GM18909 (cell line): ENCODE results near the gene GPATCH2.

Source experiments
- ATAC-seq: cut with Tn5 transposase; IDR thresholded peaks from one replicate; pipeline ENCODE4 v1.9.1; 2021; ENCODE audit warnings: mild to moderate bottlenecking; ENCODE audit not compliant: unreplicated experiment, poor library complexity

GPATCH2 gene

DNA sequence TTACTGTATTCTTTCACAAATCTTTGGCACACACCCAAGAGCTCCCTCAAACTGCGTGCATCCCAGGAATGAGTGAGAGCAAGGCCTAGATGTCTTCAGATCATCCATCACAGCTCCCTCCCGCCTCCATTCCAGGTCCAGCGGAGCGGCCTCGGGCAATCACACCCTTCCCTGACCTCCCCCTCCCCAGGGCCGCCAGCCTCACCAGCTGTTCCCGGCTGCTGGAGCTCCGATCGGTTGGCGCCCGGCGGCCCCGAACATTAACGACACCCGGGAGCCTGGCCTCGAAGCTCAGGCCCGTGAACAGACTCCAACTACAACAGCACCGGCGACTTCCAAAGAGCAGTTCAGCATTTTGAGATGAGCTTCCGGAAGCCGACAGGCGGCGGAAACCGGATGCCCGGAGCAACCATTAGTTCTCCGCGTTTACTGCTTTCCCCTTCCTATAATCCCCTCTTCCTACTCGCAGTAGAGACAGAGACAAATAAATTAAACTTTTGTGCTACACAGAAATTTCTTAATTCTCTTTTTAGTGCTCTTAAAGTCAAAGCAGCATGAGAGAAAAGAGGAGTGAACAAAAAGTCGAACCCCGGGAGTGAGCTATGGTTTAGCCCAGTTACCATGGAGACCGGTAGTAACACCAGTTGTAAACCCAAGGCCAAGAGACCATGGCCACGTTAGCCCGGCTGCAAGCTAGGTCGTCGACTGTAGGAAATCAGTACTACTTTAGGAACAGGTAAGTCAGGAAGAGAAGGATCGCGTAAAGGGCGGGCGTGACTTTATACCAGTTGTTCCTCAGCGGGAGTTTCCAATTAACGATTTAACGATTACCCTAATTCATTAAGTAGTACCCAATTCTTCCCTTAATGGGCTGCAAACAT is at the start of gene GPATCH2, which contains the start of gene SPATA17:
Gene GPATCH2 (minus strand): TSS at position 380 of the 881 bp plus-strand sequence. CDS start 119 bp downstream, at position 261.
Gene SPATA17 (plus strand): TSS at position 634 of the 881 bp plus-strand sequence. CDS start 35 bp downstream, at position 669.
- ATAC-seq = peak; percentile 98

DNA sequence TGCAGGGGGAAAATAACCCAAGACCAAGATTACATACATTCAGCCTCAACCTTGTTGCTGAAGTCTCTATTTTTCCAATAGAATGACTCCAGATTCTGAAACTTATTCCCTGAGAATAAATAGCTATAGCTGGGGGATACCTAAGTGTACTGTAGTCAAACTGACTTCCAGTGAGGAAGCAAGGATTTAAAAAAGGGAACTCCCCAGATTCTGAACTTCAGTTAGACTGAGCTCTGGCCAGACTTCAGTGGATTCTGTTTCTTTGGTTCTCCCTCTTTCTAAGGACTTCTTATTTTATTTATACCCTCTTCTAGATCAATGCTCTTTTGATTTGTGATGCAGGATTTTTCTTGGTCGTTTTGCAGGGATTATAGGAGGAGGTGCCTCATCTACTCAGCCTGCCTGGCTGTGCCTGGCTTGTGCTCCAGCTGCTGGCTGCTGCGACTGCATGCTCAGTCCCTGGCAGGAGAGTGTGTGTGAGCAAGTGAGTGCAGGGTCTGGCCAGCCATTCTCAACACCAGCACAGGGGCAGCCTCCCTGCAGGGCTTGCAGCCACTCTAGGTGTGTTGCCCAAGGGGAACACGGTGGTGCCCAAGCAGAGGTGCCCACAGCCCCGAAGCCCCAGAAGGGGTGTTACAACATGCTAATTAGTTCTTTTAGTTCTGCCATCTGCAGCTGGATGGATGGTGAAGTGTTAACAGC is 43.3 kb upstream of the GPATCH2 start:
- ATAC-seq = no peak

DNA sequence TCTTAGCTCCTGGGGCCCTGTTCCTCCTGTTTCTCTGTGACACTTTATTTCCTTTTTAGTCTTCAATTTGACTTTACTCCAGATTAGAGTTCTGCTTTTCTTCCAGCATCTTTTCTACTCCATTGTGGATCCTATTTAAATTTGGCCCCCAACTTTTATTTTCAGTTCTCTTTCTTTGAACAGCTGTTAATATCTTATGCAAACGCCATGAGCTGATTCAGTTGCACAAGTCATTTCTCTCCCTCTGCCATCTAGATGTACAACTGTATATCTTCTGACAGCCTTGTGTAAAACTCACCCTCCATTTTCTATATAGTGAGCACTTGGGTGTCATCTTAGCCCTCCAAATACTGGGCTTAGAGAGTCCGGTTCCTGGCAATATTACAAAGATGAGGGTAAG is 42.5 kb upstream of the GPATCH2 start:
- ATAC-seq = peak; percentile 63

DNA sequence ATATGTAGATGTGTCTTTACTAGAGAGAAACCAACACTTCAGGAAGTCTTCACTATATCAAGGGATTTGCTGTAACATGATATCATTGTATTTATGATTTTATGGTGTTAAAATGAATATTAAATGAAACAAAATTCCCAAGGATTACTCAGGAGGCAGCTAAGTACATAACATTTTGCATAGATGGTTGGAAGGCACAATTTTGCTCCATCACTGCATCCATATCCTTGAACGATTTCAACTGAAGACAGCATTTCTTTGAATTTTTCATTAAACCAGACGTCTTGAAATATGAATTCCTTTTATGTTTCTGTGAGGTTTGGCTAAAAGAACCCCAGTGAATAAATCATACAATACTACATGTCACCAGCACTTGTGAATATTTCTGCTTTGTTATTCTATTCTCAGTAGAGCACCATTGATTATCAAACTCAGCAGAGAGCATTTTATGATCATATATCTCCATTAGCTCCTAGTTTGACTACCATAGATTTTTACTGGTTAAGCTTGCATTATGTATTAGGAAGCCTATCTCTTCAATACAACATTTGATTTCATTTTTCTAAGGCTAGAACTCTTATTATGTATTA is 37.6 kb upstream of the GPATCH2 start:
- no peak for ATAC-seq

DNA sequence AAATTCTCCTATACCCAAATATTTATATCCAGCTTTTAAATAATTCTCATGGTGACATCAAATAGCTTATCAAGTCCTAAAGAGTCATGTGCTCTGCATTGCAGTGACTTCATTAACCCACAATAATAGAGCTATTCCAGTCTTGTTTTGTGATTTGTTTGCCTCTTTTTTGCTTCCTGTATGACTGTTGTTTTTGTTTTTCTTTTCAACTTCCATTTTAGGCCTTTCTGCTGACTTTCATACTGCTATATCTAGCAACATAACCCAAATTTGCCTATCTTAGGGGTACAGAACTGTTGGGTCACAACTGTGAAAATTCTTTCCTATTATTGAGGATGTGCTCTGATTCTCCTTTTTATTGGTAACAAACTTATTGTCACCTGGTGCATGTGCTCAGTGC is 30.5 kb upstream of the GPATCH2 start:
- ATAC-seq = peak; percentile 39

DNA sequence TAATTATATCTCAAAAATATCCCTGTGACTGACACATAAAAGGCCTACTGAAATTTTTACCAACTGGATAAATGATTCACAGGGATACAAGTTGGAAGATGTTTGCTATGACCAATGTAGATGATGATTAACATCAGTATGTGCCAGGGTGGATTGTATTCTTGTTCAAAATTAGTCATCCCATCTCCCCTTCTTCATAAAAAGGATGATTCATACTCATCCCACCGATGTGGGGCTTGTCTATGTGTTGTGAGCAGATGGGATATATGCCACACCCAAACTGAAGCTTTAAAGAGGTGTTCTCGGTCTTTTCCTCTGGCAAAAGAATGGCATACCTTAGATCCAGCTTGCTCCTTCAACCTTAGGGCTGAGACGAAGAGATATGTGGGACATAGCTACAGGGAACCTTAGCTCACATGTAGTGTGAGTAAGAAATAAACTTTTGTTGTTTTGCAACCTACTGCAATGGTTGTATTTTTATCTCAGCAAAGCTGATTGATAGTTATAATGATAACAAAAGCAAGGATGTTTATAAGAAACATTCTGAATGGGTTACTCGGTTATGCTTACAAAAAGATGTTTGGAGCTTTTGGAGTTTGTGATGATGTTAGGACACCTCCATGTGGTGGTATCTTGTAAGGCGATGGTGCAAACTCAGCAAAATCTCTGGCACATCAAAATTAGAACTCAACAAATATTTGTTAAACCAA is 29.6 kb upstream of the GPATCH2 start:
- ATAC-seq = peak; percentile 71

DNA sequence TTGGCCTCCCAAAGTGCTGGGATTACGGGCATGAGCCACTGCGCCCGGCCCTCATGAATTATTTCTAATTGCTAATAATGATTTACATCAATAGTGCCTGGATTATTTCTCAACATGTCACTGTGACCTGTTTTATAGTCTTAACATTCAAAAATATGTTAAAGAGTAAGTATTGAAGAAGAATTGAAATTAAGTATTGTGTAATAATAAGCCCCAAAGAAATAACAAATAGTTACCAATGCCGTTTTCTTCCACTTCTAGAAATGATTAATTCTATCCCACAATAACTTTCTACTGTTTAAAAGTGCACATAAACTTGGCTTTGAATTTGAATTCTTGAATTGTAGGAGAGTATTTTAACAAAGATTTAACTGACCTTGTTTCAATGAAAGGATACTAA is 19.8 kb upstream of the GPATCH2 start:
- ATAC-seq = no peak

DNA sequence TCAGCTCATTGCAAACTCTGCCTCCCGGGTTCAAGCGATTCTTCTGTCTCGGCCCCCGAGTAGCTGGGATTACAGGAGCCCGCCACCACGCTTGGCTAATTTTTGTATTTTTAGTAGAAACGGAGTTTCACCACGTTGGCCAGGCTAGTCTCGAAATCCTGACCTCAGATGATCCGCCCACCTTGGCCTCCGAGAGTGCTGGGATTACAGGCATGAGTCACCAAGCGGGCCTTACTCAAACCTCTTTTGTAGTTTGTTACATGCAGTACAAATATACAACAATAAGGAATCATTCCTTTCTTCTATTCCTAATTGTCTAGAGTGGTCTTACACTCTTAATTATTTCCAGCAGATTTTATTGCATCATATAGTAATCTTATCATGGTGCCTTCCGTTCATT is 16.9 kb upstream of the GPATCH2 start:
- ATAC-seq = no peak

DNA sequence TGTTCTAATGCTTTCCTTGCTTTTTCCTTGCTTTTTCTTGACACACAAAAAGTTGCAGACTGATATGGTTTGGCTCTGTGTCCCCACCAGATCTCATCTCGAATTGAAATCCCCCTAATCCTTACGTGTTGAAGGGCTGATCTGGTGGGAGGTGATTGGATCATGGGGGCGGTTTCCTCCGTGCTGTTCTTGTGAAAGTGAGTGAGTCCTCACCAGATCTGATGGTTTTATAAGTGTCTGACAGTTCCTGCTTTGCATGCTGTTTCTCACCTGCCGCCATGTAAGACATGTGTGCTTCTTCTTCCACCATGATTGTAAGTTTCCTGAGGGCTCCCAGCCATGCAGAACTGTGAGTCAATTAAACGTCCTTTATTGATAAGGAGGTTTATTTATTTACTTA is 11.6 kb upstream of the GPATCH2 start:
- no peak for ATAC-seq

DNA sequence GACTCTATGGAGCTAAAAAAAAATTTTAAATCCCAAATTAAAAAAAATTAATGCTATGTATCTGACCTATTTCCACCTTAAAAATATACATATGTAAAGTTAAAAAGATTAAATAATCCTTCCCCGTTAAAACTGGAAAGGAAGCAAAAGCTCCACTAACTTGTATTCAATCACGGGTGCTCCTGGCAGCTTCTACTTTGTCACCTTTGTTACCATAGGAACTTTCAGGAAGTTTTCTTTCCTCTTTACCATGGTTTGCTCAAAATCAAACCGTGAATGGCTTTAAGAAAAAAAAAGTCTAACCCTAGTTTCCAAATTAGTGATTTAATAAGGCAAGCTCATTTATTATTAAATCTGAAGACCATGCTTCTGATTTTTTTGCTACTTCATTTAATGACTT is 3.5 kb downstream of the GPATCH2 start:
- ATAC-seq = no peak

DNA sequence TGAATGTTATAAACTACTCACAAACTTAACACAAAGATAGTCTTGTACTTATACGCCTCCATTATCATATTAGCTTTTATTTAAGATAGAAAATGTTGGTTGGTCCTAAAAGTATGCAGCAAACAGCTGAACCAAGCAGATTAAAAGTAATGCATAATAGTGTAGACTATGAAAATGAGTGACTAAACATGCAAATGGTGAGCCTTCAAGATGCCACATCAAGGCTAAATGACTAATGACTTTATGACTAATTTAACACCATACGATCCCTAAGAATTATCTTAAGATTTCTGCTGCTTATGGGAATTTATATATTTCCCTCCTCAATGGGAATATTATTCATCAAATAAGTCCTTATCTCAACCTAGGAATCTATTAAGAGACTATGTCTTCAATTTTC is 4.6 kb downstream of the GPATCH2 start:
- ATAC-seq = no peak

DNA sequence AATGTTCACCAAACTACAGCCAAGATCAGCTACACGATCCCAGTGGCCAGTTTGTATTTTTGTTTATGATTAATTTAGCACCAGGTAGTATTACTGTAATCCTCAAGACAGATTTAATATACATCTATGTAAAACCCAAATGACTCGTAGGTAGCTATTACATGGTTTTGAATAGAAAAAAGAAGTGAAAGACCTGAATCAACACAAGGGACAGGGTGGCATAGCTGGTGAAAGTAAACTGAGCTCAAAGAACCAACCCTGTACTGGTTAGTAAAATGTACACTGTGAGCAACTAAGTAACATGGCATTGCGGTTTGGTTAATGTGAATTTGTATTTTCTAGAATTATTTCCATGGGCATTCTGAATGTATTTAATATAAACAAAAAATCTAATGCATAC is 8.8 kb downstream of the GPATCH2 start:
- peak; percentile 34 for ATAC-seq

DNA sequence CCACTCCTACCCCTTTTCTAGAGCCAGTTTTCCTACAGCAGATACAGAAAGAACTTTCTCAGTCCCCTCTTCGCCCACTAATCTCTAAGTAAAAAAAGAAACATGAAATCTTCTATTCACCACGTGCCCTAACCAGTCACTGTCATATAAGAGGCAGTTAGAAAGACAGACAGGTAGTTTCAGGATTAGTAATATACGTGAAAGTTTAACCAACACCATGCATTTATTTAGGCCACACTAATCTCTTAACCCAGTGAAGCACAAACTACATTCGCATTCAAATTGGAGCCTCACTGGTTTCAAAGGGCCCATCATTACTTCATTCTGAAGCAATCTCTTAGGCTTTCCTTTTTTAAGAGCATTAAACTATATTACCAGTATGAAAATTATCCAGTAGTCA is 10.1 kb downstream of the GPATCH2 start:
- peak; percentile 100 for ATAC-seq

DNA sequence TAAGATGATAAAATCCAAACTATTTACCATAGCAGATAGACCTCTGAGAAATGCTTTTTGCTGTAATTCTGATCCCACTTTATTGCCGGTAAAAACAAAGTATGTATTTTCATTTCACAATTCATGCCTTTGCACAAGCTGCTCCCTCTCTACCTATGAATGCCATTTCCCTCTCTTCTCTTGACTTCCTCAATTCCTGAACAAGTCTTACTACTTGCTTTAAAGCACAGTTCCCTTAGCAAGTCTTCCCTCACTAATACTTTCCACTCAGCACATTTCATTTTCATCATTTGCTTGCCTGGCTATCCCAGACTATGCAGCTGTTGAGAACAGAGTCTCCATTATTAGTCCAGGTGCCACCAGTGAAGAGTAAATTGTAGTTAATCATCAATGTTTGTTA is 13.8 kb downstream of the GPATCH2 start:
- ATAC-seq = no peak

DNA sequence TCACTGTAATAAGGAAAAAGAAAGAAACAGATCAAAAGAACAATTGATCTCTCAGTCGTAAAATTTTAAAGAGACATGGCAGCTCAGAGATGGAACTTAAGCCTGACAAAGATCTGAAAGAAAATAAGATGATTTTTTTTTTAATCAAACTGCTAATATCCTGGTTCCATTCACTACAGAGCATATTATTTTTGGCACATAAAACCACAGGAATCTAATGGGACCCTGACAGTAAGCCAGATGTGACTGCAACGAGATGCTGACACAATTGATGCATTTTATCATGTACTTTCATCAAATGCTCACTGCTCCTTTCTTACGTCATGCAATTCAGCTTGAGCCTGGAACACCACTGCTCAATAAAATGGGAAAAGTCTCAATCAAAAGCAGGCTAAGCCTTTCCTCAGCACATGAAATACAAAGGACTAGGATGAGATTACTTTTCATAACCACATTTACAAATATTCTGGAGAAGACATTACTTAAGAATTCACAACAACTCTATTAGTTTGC is 16.6 kb downstream of the GPATCH2 start:
- ATAC-seq = no peak

DNA sequence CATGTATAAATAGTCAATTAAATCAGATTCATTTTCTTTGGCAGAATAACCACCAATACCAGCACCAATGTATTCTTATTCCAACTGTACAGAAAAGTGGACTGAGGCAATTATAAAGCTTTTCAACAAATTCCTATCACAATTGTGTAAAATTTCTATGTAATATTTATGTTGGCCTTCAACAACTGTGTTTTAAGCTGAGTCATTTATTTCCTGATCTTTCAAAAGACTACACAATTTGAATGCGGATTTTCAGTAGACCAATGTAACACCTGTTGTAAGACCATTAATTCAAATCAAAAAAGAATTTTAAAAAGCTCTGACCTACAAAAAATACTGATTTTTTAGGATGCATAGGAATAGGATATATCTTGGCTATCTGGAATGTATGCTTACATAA is 25.5 kb downstream of the GPATCH2 start:
- no peak for ATAC-seq

DNA sequence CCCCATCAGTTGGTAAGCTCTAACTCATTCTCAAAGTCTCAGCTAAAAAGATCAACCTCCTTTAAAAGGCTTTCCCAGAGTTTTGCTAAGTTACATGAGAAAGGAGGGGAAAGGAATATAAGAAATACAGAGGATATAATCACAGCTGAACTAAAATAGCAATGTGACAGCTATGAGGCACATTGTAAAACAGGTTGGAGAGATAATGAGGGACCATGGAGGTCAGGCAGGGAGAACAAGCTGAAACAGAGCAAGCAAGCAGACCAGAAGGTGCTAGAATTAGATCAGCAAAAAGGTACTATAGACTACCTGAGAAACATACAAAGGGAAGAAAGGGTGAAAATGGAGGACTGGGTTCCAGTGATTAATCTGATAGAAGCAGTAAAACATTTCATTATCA is 28.5 kb downstream of the GPATCH2 start:
- ATAC-seq = no peak

DNA sequence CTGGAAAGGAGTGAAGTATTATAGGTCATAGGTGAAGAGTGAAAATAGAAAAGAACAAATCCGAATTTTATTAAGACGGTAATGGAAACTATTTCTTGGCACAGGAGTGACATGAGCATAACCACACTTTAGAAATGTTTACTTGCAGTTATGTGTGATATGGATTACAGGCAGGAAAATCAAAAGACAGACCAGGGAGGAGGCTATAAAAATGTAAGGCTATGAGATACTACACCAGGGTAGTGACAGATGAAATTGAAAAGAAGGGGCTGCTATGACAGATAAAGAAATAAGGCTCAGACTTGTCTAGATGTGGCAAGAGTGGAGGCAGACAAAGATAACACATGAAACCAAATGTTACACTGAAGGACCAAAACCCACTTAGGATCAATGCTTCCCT is 31.7 kb downstream of the GPATCH2 start:
- ATAC-seq = no peak

DNA sequence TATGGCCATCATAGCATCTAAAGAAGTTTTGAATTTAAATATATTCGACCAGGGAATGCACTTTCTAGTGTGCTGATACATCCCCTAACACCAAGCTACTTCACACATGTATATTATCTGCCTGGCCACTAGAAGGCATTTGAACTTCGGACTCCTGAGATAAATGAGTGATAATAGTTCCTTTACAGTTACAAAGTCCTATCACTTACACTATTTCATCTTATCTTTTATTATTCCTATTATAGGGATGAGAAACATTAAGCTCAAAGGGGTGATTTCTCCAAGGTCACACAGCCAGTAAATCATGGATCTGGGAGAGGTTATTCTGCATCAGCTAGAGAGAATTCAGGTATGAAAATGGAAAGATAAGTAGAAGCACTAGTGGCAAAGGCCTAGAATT is 40.3 kb downstream of the GPATCH2 start:
- no peak for ATAC-seq

DNA sequence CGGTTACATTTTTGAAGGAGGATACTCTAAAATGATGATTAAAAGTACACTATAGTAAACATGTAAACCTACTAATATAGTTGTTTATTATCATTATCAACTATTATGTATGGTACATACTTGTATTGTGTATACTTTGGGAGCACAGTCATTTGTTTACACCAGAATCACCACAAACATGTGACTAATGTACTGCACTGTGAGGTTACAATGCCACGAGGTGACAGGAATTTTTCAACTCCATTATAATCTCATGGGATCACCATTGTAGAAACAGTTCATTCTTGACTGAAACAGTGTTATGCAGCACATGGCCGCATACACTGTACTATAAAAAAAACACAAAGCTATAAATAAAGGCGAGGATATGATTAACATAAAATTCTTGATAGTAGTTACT is 44.3 kb downstream of the GPATCH2 start:
- no peak for ATAC-seq
